A549 (cell line): ENCODE measurements around the gene SRC. TPM values are rescaled to one million over a fixed set of nuclear protein-coding genes. Genes with fewer than 3 reads are reported as not detected.

Experiments used
- ATAC-seq, 2 experiments: fragments of 200-7000 bp in 1 of 2; fragments of >200 bp in 1 of 2; cut with Nextera tagmentation in 1 of 2; cut with Tn5 transposase in 1 of 2; 3 replicates each; pipeline versions ENCODE4 v1.8.0 to v1.9.1; 2018 to 2020; ENCODE audit warnings: mild to moderate bottlenecking in 1 of 2, moderate library complexity in 1 of 2
- CTCF ChIA-PET: fragments of 300-600 bp; sonication (Branson Sonifier 250); formaldehyde crosslinking; extraction: SDS; loops from one replicate; lab custom pipeline; 2021; ENCODE audit warnings: antibody characterized with exemption, inconsistent platforms; lab: Yijun Ruan, JAX
- POLR2A ChIA-PET: fragments of 350-600 bp; formaldehyde crosslinking; extraction: SDS; loops from one replicate; lab custom pipeline; 2021; ENCODE audit warnings: antibody characterized with exemption, inconsistent platforms; lab: Yijun Ruan, JAX
- DNase-seq, 2 experiments: peaks; one replicate each; pipeline versions ENCODE4 v3.0.0 to v3.0.0-alpha.2; 2011 to 2016; ENCODE audit warnings: low read depth in 1 of 2, low spot score in 1 of 2
- FAIRE-seq: peaks from 2 replicates; lab custom pipeline; 2011; peaks lifted over from hg19 to GRCh38; lab: Jason Lieb, UNC
- H3K27ac ChIP-seq, 2 experiments: fragments of >200 bp; sonication (Bioruptor Twin); formaldehyde crosslinking; 3 replicates each; pipeline ENCODE4 v1.5.1; 2016 to 2017
- H3K4me1 ChIP-seq: fragments of >200 bp; sonication (Bioruptor Twin); formaldehyde crosslinking; 3 replicates; pipeline ENCODE4 v1.6.1; 2016
- H3K4me2 ChIP-seq: fragments of >200 bp; sonication (Bioruptor Twin); formaldehyde crosslinking; 3 replicates; pipeline ENCODE4 v1.6.1; 2016
- H3K4me3 ChIP-seq: fragments of >200 bp; sonication (Bioruptor Twin); formaldehyde crosslinking; 3 replicates; pipeline ENCODE4 v1.5.1; 2016
- H3K9me3 ChIP-seq: fragments of >200 bp; sonication (Bioruptor Twin); formaldehyde crosslinking; 3 replicates; pipeline ENCODE4 v1.6.1; 2016
- BCL3 ChIP-seq: fragments of >200 bp; sonication (Bioruptor Twin); formaldehyde crosslinking; IDR thresholded peaks from 3 replicates; pipeline ENCODE4 v1.6.1; 2016
- BHLHE40 ChIP-seq: IDR thresholded peaks from 2 replicates; pipeline ENCODE4 v1.6.1; 2012; ENCODE audit warnings: low read depth, low read length, inconsistent platforms
- CBX2 ChIP-seq: fragments of 200-600 bp; sonication (generic); IDR thresholded peaks from 2 replicates; pipeline ENCODE4 v1.6.1; 2016; ENCODE audit warnings: low read depth, mild to moderate bottlenecking, borderline replicate concordance
- CBX8 ChIP-seq: fragments of 200-600 bp; sonication (generic); IDR thresholded peaks from 2 replicates; pipeline ENCODE4 v1.6.1; 2016
- CEBPB ChIP-seq, 2 experiments: fragments of >200 bp in 1 of 2; sonication (Bioruptor Twin) in 1 of 2; formaldehyde crosslinking in 1 of 2; IDR thresholded peaks; 2 replicates each; pipeline ENCODE4 v1.6.1; 2012 to 2016
- CHD4 ChIP-seq: fragments of 200-600 bp; sonication (generic); IDR thresholded peaks from 2 replicates; pipeline ENCODE4 v1.6.1; 2016; ENCODE audit warnings: antibody characterized with exemption, mild to moderate bottlenecking, borderline replicate concordance
- EHMT2 ChIP-seq: fragments of 200-600 bp; sonication (generic); IDR thresholded peaks from 2 replicates; pipeline ENCODE4 v1.6.1; 2016; ENCODE audit warnings: antibody characterized with exemption, low read depth, mild to moderate bottlenecking, moderate library complexity
- ESRRA ChIP-seq: fragments of 150-350 bp; IDR thresholded peaks from 2 replicates; pipeline ENCODE4 v1.6.1; 2014; ENCODE audit warnings: mild to moderate bottlenecking, low read length, borderline replicate concordance
- FOSL2 ChIP-seq, 2 experiments: fragments of 450-650 bp in 1 of 2; fragments of >200 bp in 1 of 2; sonication (Bioruptor Twin) in 1 of 2; formaldehyde crosslinking; IDR thresholded peaks; 2 replicates each; pipeline versions ENCODE4 v1.5.0 to v1.6.1; 2016 to 2020; ENCODE audit warnings: mild to moderate bottlenecking in 1 of 2, moderate library complexity in 1 of 2
- GATA3 ChIP-seq: IDR thresholded peaks from 2 replicates; pipeline ENCODE4 v1.6.1; 2012; ENCODE audit warnings: borderline replicate concordance
- HMGXB4 ChIP-seq: fragments of 250-450 bp; sonication (Bioruptor Pico); IDR thresholded peaks from 2 replicates; pipeline ENCODE4 v1.5.0; 2021; ENCODE audit warnings: mild to moderate bottlenecking, moderate library complexity, borderline replicate concordance
- HOXA7 ChIP-seq: fragments of 250-450 bp; sonication (Bioruptor Pico); IDR thresholded peaks from 2 replicates; pipeline ENCODE4 v1.5.0; 2020; ENCODE audit warnings: mild to moderate bottlenecking, moderate library complexity
- JUN ChIP-seq, 2 experiments: fragments of >200 bp; sonication (Bioruptor Twin); formaldehyde crosslinking; IDR thresholded peaks; 2 replicates in 1 of 2; 3 replicates in 1 of 2; pipeline ENCODE4 v1.6.1; 2016 to 2017
- JUNB ChIP-seq: fragments of >200 bp; sonication (Bioruptor Twin); formaldehyde crosslinking; IDR thresholded peaks from 2 replicates; pipeline ENCODE4 v1.6.1; 2016
- KDM1A ChIP-seq: fragments of 200-600 bp; sonication (generic); IDR thresholded peaks from 2 replicates; pipeline ENCODE4 v1.6.1; 2016; ENCODE audit warnings: low read depth, mild to moderate bottlenecking
- MAFK ChIP-seq: fragments of 450-650 bp; IDR thresholded peaks from 2 replicates; pipeline ENCODE4 v1.6.1; 2014; ENCODE audit not compliant: partially characterized antibody
- MAX ChIP-seq: IDR thresholded peaks from 2 replicates; pipeline ENCODE4 v1.6.1; 2012
- NPAS2 ChIP-seq: fragments of 250-450 bp; sonication (Bioruptor Pico); IDR thresholded peaks from 2 replicates; pipeline ENCODE4 v1.8.0; 2022; ENCODE audit warnings: mild to moderate bottlenecking, moderate library complexity, borderline replicate concordance
- PBX3 ChIP-seq: IDR thresholded peaks from 2 replicates; pipeline ENCODE4 v1.6.1; 2012
- PHF8 ChIP-seq: fragments of 200-600 bp; sonication (generic); IDR thresholded peaks from 2 replicates; pipeline ENCODE4 v1.6.1; 2016; ENCODE audit warnings: low read depth, mild to moderate bottlenecking, antibody characterized with exemption, moderate library complexity, borderline replicate concordance
- POLR2A ChIP-seq: IDR thresholded peaks from 2 replicates; pipeline ENCODE4 v1.6.1; 2012; ENCODE audit warnings: mild to moderate bottlenecking, low read length
- RAD21 ChIP-seq, 2 experiments: fragments of >200 bp in 1 of 2; sonication (Bioruptor Twin) in 1 of 2; formaldehyde crosslinking in 1 of 2; IDR thresholded peaks in 1 of 2; conservative IDR thresholded peaks in 1 of 2; 2 replicates in 1 of 2; 3 replicates in 1 of 2; pipeline ENCODE4 v1.6.1; 2012 to 2018; ENCODE audit warnings: inconsistent platforms in 1 of 2
- RARB ChIP-seq: fragments of 250-450 bp; sonication (Bioruptor Pico); IDR thresholded peaks from 2 replicates; pipeline ENCODE4 v1.8.0; 2021; ENCODE audit warnings: mild to moderate bottlenecking, moderate library complexity
- REST ChIP-seq: fragments of 200-600 bp; sonication (generic); IDR thresholded peaks from 2 replicates; pipeline ENCODE4 v1.6.1; 2016; ENCODE audit warnings: antibody characterized with exemption, mild to moderate bottlenecking, moderate library complexity
- RNF2 ChIP-seq: fragments of 200-600 bp; sonication (generic); IDR thresholded peaks from 2 replicates; pipeline ENCODE4 v1.6.1; 2016; ENCODE audit warnings: low read depth, mild to moderate bottlenecking, antibody characterized with exemption, moderate library complexity, borderline replicate concordance
- SMC3 ChIP-seq: fragments of >200 bp; sonication (Bioruptor Twin); formaldehyde crosslinking; IDR thresholded peaks from 3 replicates; pipeline ENCODE4 v1.6.1; 2018; ENCODE audit warnings: inconsistent platforms
- SREBF2 ChIP-seq: fragments of 450-650 bp; IDR thresholded peaks from 2 replicates; pipeline ENCODE4 v1.6.1; 2014; ENCODE audit warnings: mild to moderate bottlenecking, moderate library complexity
- TP53 ChIP-seq: fragments of 250-450 bp; sonication (Bioruptor Pico); IDR thresholded peaks from 2 replicates; pipeline ENCODE4 v1.5.0; 2021; ENCODE audit warnings: mild to moderate bottlenecking, moderate library complexity
- ZC3H11A ChIP-seq: fragments of 450-650 bp; IDR thresholded peaks from 2 replicates; pipeline ENCODE4 v1.6.1; 2014; ENCODE audit warnings: antibody characterized with exemption, mild to moderate bottlenecking
- ZFP36 ChIP-seq: fragments of 450-650 bp; IDR thresholded peaks from 2 replicates; pipeline ENCODE4 v1.6.1; 2014; ENCODE audit warnings: borderline replicate concordance; ENCODE audit not compliant: partially characterized antibody
- ZSCAN20 ChIP-seq: fragments of 250-450 bp; sonication (Bioruptor Pico); IDR thresholded peaks from 2 replicates; pipeline ENCODE4 v1.8.0; 2022; ENCODE audit warnings: mild to moderate bottlenecking, moderate library complexity
- WGBS: methylation state at CpG from one replicate; pipeline ENCODE4 v1.1.6; 2017; ENCODE audit errors: missing lambda C conversion rate; 5-methylcytosine and 5-hydroxymethylcytosine counted together
- polyA plus RNA-seq, 4 experiments: library from polyadenylated mRNA; depleted of rRNA in 3 of 4; stranded (reverse); fragments of >200 nt; fragmentation: RNase III in 1 of 4; extraction: RNeasy Plus Mini Kit Qiagen cat#74134 plus additional on column Dnase treatment in 1 of 4; gene quantifications; 2 replicates in 3 of 4; 3 replicates in 1 of 4; pipeline ENCODE4 v1.2.3, GENCODE V29; 2011 to 2017

SRC gene
- polyA plus RNA-seq, 2 of the 4 experiments (the other 2 are of a cell fraction), result 139 to 154 TPM

DNA sequence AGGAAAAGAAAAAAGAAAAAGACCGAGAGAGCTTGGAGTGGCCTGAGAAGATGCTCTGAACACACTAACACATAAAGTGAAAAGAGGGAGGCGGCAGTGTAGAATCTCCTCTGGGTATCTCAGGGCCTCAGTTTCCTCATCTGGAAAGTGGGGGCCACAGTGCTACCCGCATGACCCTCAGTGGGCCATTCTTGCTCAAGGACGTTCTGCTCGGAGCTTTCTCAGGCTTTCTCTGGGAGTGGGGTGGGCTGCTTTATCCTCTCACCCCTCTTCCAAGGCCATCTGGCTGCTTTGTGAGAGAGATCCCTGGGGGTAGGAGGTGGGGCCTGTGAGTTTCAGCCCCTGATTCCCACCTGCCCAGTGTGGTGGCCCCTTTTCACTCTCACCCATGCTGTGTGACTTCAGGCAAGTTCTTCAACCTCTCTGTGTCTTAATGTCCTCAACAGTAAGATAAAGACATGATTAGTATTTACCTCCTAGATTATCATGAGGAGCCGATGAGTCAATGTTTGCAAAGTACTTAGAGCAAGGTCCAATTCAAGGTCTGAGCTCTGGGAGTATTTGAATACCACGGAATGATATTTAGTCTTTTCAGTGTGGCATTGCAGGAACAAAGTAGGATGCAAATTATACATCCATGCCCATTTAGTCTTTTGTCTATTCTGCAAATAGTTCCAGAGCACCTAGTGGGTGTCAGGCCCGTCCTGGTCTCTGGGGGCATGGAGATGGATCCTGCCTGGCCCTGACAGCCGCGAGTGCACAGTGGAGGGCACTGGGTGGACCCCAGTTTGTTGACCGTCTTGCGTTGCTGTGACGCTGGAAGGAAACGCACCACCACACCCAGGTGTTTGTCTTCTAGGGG is 34.3 kb downstream of the SRC start:
- 2% methylated on average over 14 of the region's 14 CpGs for WGBS
- Histone ChIP-seq H3K9me3 (no peaks in the 10 kb centered on the region), H3K4me2 (peak overlapping the region; percentile 71), H3K27ac (peak overlapping the region; percentile 96 to 98), H3K4me1 (peaks cover 83% of the 10 kb centered on the region), H3K4me3 (peak overlapping the region; percentile 20; the same call in 2 of the 3 replicates)
- POLR2A ChIA-PET, result interaction anchor here (0.7 to 3.7 kb wide), 5 partner anchors 9 to 91 kb away, joined by 3 to 23 read pairs (median 8); partner anchors contain the start of genes MANBAL and SRC
- DNase-seq, result peak; percentile 44 to 96
- peak; percentile 36 for FAIRE-seq
- CTCF ChIA-PET, result interaction anchor here (0.6 to 8.7 kb wide), 11 partner anchors 8 to 629 kb away, joined by 3 to 113 read pairs (median 3); partner anchors contain the start of gene MANBAL
- ATAC-seq, result peak; percentile 28 to 49
- peak; percentile 95 for TF ChIP-seq TP53 (CRISPR knock-in tag)
- peak; percentile 99 for TF ChIP-seq ZFP36
- TF ChIP-seq SMC3, result no peak
- no peak for TF ChIP-seq PHF8
- no peak for TF ChIP-seq ZC3H11A
- peak; percentile 87 for TF ChIP-seq JUNB
- TF ChIP-seq CBX2, result no peak
- no peak for TF ChIP-seq CBX8
- peak; percentile 12; the same call in 1 of the 2 replicates for TF ChIP-seq POLR2A
- TF ChIP-seq ESRRA, result no peak; the same call in 1 of the 2 replicates
- TF ChIP-seq GATA3, result peak; percentile 89
- peak; percentile 76 for TF ChIP-seq CHD4
- TF ChIP-seq PBX3, result no peak
- TF ChIP-seq NPAS2 (CRISPR knock-in tag), result no peak
- TF ChIP-seq RAD21 (conservative IDR thresholded peaks at IDR 0.05 in 1 of 2, IDR thresholded peaks at IDR 0.05 in 1 of 2), result 0 out of 5 replicates have a peak, but pooled peaks of 1 of the 2 experiments have one; percentile 14
- TF ChIP-seq BCL3, result no peak
- no peak for TF ChIP-seq REST
- no peak for TF ChIP-seq RARB
- peak in 1 of 2 experiments; percentile 28; a peak in 1 of 4 replicates for TF ChIP-seq CEBPB (IDR thresholded peaks at IDR 0.05)
- TF ChIP-seq HMGXB4 (CRISPR knock-in tag), result peak; percentile 66; the same call in 1 of the 2 replicates
- TF ChIP-seq ZSCAN20 (CRISPR knock-in tag), result peak; percentile 63
- no peak for TF ChIP-seq RNF2
- no peak for TF ChIP-seq EHMT2
- peak; percentile 86 for TF ChIP-seq MAFK
- TF ChIP-seq HOXA7 (CRISPR knock-in tag), result peak; percentile 81
- no peak for TF ChIP-seq SREBF2
- TF ChIP-seq KDM1A, result peak; percentile 97
- TF ChIP-seq JUN (IDR thresholded peaks at IDR 0.05), result peak; percentile 86 to 91
- peak; percentile 86 for TF ChIP-seq MAX
- peak; percentile 77 for TF ChIP-seq FOSL2 (IDR thresholded peaks at IDR 0.05)
- peak; percentile 94 for TF ChIP-seq FOSL2 (CRISPR knock-in tag; IDR thresholded peaks at IDR 0.05)
- no peak for TF ChIP-seq BHLHE40
